ENCODE measurements around the gene LRRC3C. TPM values are rescaled to one million over a fixed set of nuclear protein-coding genes. Genes with fewer than 3 reads are reported as not detected.

The LRRC3C gene
- total RNA-seq, 1 donor from 2014 or later = not detected

DNA sequence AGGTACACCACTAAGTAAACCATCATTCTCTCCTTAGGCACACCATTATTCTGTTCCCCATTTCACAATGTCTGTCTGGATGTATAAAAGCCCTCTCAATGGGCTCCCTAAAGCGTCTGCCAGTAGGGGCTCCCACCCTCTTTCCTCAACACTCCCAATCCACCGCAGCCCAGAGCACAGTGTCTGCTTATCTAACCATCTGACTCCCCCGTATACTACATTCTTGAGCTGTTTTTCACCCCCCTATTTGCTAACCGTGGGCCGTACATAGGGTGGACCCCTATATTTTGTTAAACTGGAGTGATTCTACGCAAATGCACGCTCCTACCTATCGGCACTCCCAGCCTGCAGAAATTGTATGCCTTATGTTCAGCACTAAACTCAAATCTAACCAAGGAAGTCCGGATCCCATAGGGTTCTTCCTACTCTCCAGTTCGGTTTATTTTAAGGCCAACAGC is 52.4 kb downstream of the LRRC3C start:
- H2AFZ ChIP-seq (replicated peaks) = peak overlapping the region; percentile 98
- no peaks in the 10 kb centered on the region for H3K9me3 Mint-ChIP-seq
- peaks cover 6% of the 10 kb centered on the region for H3K36me3 Mint-ChIP-seq
- H3K4me3 Mint-ChIP-seq = peak overlapping the region; percentile 96
- no peak overlapping the region for H3K9ac ChIP-seq
- peak overlapping the region; percentile 91 for H3K4me2 ChIP-seq
- DNase-seq (ENCODE audit: low spot score) = peak; percentile 67
- H3K27me3 Mint-ChIP-seq (ENCODE audit: insufficient read depth, low read depth) = peaks cover 8% of the 10 kb centered on the region
- H3K4me1 Mint-ChIP-seq = peaks cover 21% of the 10 kb centered on the region
- TF ChIP-seq EZH2phosphoT487 (IDR thresholded peaks at IDR 0.05) = no peak
- TF ChIP-seq, protein P1, sequence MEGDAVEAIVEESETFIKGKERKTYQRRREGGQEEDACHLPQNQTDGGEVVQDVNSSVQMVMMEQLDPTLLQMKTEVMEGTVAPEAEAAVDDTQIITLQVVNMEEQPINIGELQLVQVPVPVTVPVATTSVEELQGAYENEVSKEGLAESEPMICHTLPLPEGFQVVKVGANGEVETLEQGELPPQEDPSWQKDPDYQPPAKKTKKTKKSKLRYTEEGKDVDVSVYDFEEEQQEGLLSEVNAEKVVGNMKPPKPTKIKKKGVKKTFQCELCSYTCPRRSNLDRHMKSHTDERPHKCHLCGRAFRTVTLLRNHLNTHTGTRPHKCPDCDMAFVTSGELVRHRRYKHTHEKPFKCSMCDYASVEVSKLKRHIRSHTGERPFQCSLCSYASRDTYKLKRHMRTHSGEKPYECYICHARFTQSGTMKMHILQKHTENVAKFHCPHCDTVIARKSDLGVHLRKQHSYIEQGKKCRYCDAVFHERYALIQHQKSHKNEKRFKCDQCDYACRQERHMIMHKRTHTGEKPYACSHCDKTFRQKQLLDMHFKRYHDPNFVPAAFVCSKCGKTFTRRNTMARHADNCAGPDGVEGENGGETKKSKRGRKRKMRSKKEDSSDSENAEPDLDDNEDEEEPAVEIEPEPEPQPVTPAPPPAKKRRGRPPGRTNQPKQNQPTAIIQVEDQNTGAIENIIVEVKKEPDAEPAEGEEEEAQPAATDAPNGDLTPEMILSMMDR (IDR thresholded peaks at IDR 0.05) = peak; percentile 43
- H3K27ac Mint-ChIP-seq = peak overlapping the region; percentile 90
- H3F3A ChIP-seq (ENCODE audit: low read depth) = peaks cover 14% of the 10 kb centered on the region
- H3K27me3 ChIP-seq = peaks cover 7% of the 10 kb centered on the region
- peaks cover 23% of the 10 kb centered on the region for H4K20me1 ChIP-seq (ENCODE audit: low read depth)
- H3K36me3 ChIP-seq = no peaks in the 10 kb centered on the region
- peak overlapping the region; percentile 85 for H3K4me3 ChIP-seq
- H3K4me1 ChIP-seq = peaks cover 13% of the 10 kb centered on the region
- no peak overlapping the region for H3K27ac ChIP-seq
- no peaks in the 10 kb centered on the region for H3K9me3 ChIP-seq (ENCODE audit: low read depth)
- peaks cover 30% of the 10 kb centered on the region for H3K79me2 ChIP-seq (ENCODE audit: low read depth)

DNA sequence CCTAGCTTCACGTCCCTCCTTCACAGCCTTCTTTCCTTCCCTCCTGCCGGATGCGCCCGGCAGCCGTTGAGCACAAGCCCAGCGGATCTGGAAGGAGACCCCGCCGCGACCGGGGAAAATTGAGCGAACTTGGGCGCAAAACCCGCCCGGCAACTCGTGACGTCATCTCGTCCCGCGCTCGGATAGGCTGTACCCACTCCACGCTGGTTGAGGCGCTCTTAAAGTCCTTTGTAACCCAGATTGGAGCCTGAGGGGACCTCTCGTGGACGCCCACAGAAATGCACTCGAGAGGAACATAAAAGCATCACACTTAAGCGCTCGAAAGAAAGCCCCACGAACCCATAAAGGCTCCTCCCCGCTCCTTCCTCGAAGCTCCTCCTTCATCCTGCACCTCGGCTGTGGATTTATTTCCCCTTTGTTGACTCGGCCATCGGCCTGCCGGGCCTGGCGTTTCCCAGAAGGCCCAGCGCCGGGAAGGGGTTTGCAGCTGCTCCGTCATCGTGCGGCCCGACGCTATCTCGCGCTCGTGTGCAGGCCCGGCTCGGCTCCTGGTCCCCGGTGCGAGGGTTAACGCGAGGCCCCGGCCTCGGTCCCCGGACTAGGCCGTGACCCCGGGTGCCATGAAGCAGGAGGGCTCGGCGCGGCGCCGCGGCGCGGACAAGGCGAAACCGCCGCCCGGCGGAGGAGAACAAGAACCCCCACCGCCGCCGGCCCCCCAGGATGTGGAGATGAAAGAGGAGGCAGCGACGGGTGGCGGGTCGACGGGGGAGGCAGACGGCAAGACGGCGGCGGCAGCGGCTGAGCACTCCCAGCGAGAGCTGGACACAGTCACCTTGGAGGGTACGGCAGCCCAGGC is 53.0 kb downstream of the LRRC3C start, which contains the start of gene PSMD3:
PSMD3 (plus strand) TSS at position 457 of the 856 bp plus-strand sequence; CDS start at position 621, 164 bp downstream.
- Histone ChIP-seq H3K27ac (peak within 1 kb of the TSS; percentile 69), H3K4me1 (peaks cover 13% of the 10 kb centered on the region), H3K27me3 (peaks cover 7% of the 10 kb centered on the region), H3F3A (ENCODE audit: low read depth) (peaks cover 13% of the 10 kb centered on the region), H3K9me3 (ENCODE audit: low read depth) (no peaks in the 10 kb centered on the region), H3K36me3 (peaks cover 5% of the 10 kb centered on the region), H3K4me3 (peak within 1 kb of the TSS; percentile 85), H3K9ac (peak within 1 kb of the TSS; percentile 98), H3K4me2 (peak within 1 kb of the TSS; percentile 91), H4K20me1 (ENCODE audit: low read depth) (peaks cover 23% of the 10 kb centered on the region), H3K79me2 (ENCODE audit: low read depth) (peaks cover 30% of the 10 kb centered on the region), H2AFZ (replicated peaks) (peak within 1 kb of the TSS; percentile 98)
- no peaks in the 10 kb centered on the region for H3K9me3 Mint-ChIP-seq
- peak within 1 kb of the TSS; percentile 90 for H3K27ac Mint-ChIP-seq
- DNase-seq (ENCODE audit: low spot score) = peak; percentile 98
- H3K4me3 Mint-ChIP-seq = peak within 1 kb of the TSS; percentile 96
- peaks cover 11% of the 10 kb centered on the region for H3K36me3 Mint-ChIP-seq
- H3K4me1 Mint-ChIP-seq = peaks cover 21% of the 10 kb centered on the region
- TF ChIP-seq EZH2 (IDR thresholded peaks at IDR 0.05) (no peak), EZH2phosphoT487 (IDR thresholded peaks at IDR 0.05) (no peak)
- TF ChIP-seq, protein P1 (IDR thresholded peaks at IDR 0.05) = peak; percentile 47
- peaks cover 7% of the 10 kb centered on the region for H3K27me3 Mint-ChIP-seq (ENCODE audit: insufficient read depth, low read depth)

DNA sequence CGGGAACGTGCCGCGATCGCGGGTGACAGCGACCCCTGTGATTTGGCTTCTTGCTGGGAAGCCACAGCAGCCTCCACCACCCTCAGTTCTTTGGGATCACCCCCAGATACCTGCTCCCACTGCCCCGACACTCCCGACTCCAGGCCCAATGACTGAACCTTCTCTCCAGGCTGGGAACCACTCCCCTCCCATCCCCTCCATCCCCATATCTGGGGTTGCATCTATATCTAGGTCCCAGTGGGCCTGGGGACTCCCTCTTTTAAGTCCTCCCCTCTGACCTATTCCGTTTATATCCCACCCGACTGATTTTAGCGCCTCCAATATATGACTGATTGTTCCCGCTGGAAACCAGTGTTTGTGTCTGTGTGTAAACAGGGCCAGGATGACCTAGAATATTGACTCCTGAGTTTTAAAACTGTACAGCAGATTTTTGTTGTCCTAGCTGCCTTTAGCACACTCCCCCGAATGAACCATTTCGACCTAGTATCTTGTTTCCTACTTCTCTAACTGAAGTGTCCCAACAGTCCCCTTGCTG is 53.7 kb downstream of the LRRC3C start:
- Histone ChIP-seq H3K27ac (peak overlapping the region; percentile 69), H3K36me3 (peaks cover 5% of the 10 kb centered on the region), H3K4me2 (peak overlapping the region; percentile 91), H3F3A (ENCODE audit: low read depth) (peaks cover 11% of the 10 kb centered on the region), H3K79me2 (ENCODE audit: low read depth) (peaks cover 30% of the 10 kb centered on the region), H2AFZ (replicated peaks) (no peak overlapping the region), H3K9ac (peak overlapping the region; percentile 98), H3K27me3 (peaks cover 7% of the 10 kb centered on the region), H3K4me1 (peaks cover 13% of the 10 kb centered on the region), H3K4me3 (peak overlapping the region; percentile 85), H3K9me3 (ENCODE audit: low read depth) (no peaks in the 10 kb centered on the region), H4K20me1 (ENCODE audit: low read depth) (peaks cover 23% of the 10 kb centered on the region)
- Mint-ChIP-seq H3K4me3 (peak overlapping the region; percentile 96), H3K9me3 (no peaks in the 10 kb centered on the region), H3K27ac (peak overlapping the region; percentile 30), H3K36me3 (peaks cover 16% of the 10 kb centered on the region), H3K4me1 (peaks cover 21% of the 10 kb centered on the region), H3K27me3 (ENCODE audit: insufficient read depth, low read depth) (peaks cover 4% of the 10 kb centered on the region)
- no peak for TF ChIP-seq EZH2 (IDR thresholded peaks at IDR 0.05)
- no peak for TF ChIP-seq EZH2phosphoT487 (IDR thresholded peaks at IDR 0.05)
- TF ChIP-seq, protein P1 (IDR thresholded peaks at IDR 0.05) = no peak
- DNase-seq (ENCODE audit: low spot score) = peak; percentile 8

Data from neural progenitor cell (in vitro differentiated cells).